Natural killer cell (primary cell): Measurements from ENCODE around the gene ASPSCR1. TPM values are rescaled to one million over a fixed set of nuclear protein-coding genes. Genes with fewer than 3 reads are reported as not detected.

Source experiments
- ATAC-seq, 3 donors: fragments of 150-1000 bp in 2 of 3; fragments of 200-7000 bp in 1 of 3; cut with Tn5 transposase; 1 replicate in 1 of 3; 2 replicates in 2 of 3; pipeline ENCODE4 v1.10.0; 2021; ENCODE audit warnings: mild to moderate bottlenecking in 2 of 3, moderate library complexity in 2 of 3
- DNase-seq, 2 donors: peaks; one replicate each; pipeline versions ENCODE4 v3.0.0 to v3.0.0-alpha.2; 2013 to 2021; ENCODE audit warnings: mixed read lengths in 1 of 2
- H3K27ac ChIP-seq: one replicate; pipeline ENCODE4 v1.5.1; 2013; ENCODE audit warnings: mild to moderate bottlenecking, low read length
- H3K27me3 ChIP-seq: one replicate; pipeline ENCODE4 v1.6.1; 2013; ENCODE audit warnings: low read length; ENCODE audit not compliant: control insufficient read depth, insufficient read depth
- H3K36me3 ChIP-seq: one replicate; pipeline ENCODE4 v1.6.1; 2013; ENCODE audit warnings: low read length; ENCODE audit not compliant: control insufficient read depth, insufficient read depth
- H3K4me1 ChIP-seq: one replicate; pipeline ENCODE4 v1.6.1; 2013; ENCODE audit warnings: low read length; ENCODE audit not compliant: control insufficient read depth, insufficient read depth
- H3K4me3 ChIP-seq: one replicate; pipeline ENCODE4 v1.5.1; 2013; ENCODE audit warnings: low read length
- H3K9me3 ChIP-seq: one replicate; pipeline ENCODE4 v1.6.1; 2013; ENCODE audit warnings: low read length; ENCODE audit not compliant: control insufficient read depth, insufficient read depth
- H3K27ac Mint-ChIP-seq, 2 donors: one replicate each; pipeline ENCODE4 v1.8.0; 2022; ENCODE audit warnings: mild to moderate bottlenecking in 2 of 2, mixed read lengths in 2 of 2, moderate library complexity in 1 of 2
- H3K27me3 Mint-ChIP-seq, 2 donors: one replicate each; pipeline ENCODE4 v1.8.0; 2022; ENCODE audit warnings: low read depth in 2 of 2, mixed read lengths in 2 of 2
- H3K36me3 Mint-ChIP-seq: one replicate; pipeline ENCODE4 v1.8.0; 2022; ENCODE audit warnings: mixed read lengths
- H3K4me1 Mint-ChIP-seq, 2 donors: one replicate each; pipeline ENCODE4 v1.8.0; 2022; ENCODE audit warnings: mixed read lengths in 2 of 2
- H3K4me3 Mint-ChIP-seq: one replicate; pipeline ENCODE4 v1.8.0; 2022; ENCODE audit warnings: mild to moderate bottlenecking, moderate library complexity, mixed read lengths
- H3K9me3 Mint-ChIP-seq, 2 donors: one replicate each; pipeline ENCODE4 v1.8.0; 2022; ENCODE audit warnings: mixed read lengths in 2 of 2
- WGBS: methylation state at CpG from one replicate; pipeline ENCODE4 v1.1.7; 2013; ENCODE audit warnings: missing lambda C conversion rate; ENCODE audit not compliant: insufficient coverage; 5-methylcytosine and 5-hydroxymethylcytosine counted together
- intact Hi-C: fragments of 100-400 bp; cut with micrococcal nuclease; formaldehyde crosslinking; loops from one replicate; pipeline ENCODE4 v1.14.2; 2022
- total RNA-seq, 4 donors: library from RNA; stranded (reverse); fragments of 120-200 nt in 1 of 4; gene quantifications; one replicate each; pipeline versions ENCODE4 v1.2.3 to v1.2.4, GENCODE V29; 2013 to 2022
- TF ChIP-seq, protein P1 (sequence below): fragments of 200-600 bp; IDR thresholded peaks from one replicate; pipeline ENCODE4 v1.8.0; 2022; ENCODE audit warnings: antibody characterized with exemption

The ASPSCR1 gene
- total RNA-seq, 3 donors from 2014 or later (not counting 1 experiment from before 2014, with no cell fraction given): 29.7 to 43.5 (median 40.8) TPM

DNA sequence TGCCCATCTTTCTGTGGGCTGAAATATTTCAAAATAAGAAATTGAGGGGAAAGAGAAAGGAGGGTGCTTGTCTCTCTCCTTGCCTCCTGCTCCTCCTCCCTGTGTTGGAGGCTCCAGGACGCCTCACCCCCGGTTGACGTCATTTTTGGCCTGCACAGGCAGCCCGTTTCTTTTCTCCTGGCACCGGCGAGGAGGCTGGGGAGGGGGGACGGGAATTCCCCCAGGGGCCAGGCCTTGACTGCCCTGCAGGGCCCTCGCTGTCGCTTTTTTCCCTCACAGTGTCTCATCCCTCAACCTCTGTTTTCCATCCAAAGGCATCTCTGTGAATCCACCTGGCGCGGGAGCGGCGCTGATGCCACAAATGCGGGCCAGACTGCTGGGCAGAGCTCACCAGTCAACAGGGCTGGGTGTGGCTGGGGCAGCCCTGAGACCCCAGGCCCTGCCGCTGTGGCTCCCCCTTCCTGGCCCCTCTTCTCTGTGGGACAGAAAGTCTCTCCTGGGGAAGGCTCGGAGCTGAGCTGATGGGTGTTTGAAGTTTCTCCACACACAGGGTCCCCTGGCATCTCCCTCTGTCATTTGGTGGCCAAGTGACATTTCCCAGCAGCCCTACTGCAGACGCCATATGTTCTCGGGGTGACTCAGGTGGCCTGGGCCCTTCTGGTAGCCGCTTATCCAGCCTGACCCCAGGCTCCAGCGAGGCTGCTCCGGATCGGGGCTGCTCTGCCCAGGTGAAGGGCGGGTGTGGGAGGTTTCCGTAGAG, 29.2 kb downstream of the ASPSCR1 start:
- no peak for DNase-seq
- Mint-ChIP-seq H3K36me3 (no peaks in the 10 kb centered on the region), H3K27ac (no peak overlapping the region), H3K27me3 (no peaks in the 10 kb centered on the region), H3K4me1 (no peaks in the 10 kb centered on the region), H3K9me3 (no peaks in the 10 kb centered on the region), H3K4me3 (no peak overlapping the region)
- 96% methylated on average over 24 of the region's 24 CpGs for WGBS
- no peak for ATAC-seq
- no peaks in the 10 kb centered on the region for H3K4me1 ChIP-seq
- H3K36me3 ChIP-seq: no peaks in the 10 kb centered on the region
- intact Hi-C loops: no loop called here
- TF ChIP-seq, protein P1, sequence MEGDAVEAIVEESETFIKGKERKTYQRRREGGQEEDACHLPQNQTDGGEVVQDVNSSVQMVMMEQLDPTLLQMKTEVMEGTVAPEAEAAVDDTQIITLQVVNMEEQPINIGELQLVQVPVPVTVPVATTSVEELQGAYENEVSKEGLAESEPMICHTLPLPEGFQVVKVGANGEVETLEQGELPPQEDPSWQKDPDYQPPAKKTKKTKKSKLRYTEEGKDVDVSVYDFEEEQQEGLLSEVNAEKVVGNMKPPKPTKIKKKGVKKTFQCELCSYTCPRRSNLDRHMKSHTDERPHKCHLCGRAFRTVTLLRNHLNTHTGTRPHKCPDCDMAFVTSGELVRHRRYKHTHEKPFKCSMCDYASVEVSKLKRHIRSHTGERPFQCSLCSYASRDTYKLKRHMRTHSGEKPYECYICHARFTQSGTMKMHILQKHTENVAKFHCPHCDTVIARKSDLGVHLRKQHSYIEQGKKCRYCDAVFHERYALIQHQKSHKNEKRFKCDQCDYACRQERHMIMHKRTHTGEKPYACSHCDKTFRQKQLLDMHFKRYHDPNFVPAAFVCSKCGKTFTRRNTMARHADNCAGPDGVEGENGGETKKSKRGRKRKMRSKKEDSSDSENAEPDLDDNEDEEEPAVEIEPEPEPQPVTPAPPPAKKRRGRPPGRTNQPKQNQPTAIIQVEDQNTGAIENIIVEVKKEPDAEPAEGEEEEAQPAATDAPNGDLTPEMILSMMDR: no peak
- no peak overlapping the region for H3K27ac ChIP-seq
- no peaks in the 10 kb centered on the region for H3K27me3 ChIP-seq
- H3K9me3 ChIP-seq: no peaks in the 10 kb centered on the region
- no peak overlapping the region for H3K4me3 ChIP-seq

DNA sequence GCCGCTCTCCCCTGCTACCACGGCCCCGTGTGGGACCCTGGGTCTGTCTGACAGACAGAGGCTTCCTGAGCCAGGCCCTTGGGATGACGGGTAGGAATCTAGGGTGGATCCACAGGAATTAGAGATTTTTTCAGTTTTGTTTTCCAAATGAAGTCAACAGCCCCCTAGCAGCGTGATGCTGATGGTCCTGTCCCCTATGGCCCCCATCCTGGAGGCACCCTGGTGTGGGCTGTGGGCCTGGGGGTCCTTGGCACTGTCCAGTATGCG, 29.7 kb downstream of the ASPSCR1 start:
- TF ChIP-seq, protein P1: no peak
- H3K4me3 Mint-ChIP-seq: no peak overlapping the region

DNA sequence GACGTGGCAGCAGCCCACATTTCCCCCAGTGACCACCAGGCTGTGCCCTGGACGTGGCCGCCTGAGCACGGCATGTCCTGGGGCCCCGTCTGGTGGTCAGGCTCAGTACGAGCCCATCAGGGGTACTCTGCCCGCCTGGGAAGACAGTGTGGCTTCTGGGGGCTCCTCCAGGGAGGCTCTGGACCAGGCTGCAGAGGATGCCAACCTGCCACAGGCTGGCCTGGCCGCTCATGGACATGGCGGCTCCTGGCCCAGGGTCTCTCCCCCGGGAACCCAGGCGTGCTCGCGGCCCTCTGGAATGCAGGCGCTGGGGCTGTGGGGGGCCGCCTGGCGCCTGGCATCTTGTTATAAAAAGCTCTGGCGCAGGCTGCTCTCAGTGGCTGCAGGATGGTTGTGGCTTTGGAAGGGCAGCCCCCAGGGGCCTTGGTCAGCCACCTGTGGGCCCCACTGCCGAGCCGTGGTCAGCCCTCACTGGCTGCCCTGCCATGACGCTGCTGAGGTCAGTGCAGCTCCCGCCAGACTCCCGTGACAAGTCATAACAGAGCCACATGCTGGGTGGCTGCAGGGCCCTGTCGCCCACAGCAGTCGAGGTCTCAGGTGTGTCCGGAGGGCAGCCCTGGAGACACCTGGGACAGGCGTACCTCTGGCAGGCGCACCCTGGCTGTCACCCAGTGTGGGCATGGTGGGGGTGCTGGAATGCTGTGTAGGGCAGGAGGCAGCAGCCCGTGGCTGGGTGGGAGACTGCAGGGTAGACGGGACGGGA, 30.2 kb downstream of the ASPSCR1 start:
- Histone ChIP-seq H3K4me1 (no peaks in the 10 kb centered on the region), H3K4me3 (no peak overlapping the region), H3K27ac (no peak overlapping the region), H3K36me3 (no peaks in the 10 kb centered on the region), H3K27me3 (no peaks in the 10 kb centered on the region), H3K9me3 (no peaks in the 10 kb centered on the region)
- no peaks in the 10 kb centered on the region for H3K36me3 Mint-ChIP-seq
- intact Hi-C loops: no loop called here
- ATAC-seq: no peak
- no peaks in the 10 kb centered on the region for H3K9me3 Mint-ChIP-seq
- no peak overlapping the region for H3K27ac Mint-ChIP-seq
- no peak overlapping the region for H3K4me3 Mint-ChIP-seq
- H3K4me1 Mint-ChIP-seq: no peaks in the 10 kb centered on the region
- DNase-seq: no peak
- TF ChIP-seq, protein P1: no peak
- WGBS: 84% methylated on average over 30 of the region's 30 CpGs
- no peaks in the 10 kb centered on the region for H3K27me3 Mint-ChIP-seq

More for the DNA sequence above, 29.7 kb downstream of the ASPSCR1 start:
- H3K27ac Mint-ChIP-seq: no peak overlapping the region
- Histone ChIP-seq H3K4me1 (no peaks in the 10 kb centered on the region), H3K4me3 (no peak overlapping the region), H3K36me3 (no peaks in the 10 kb centered on the region), H3K27me3 (no peaks in the 10 kb centered on the region), H3K9me3 (no peaks in the 10 kb centered on the region), H3K27ac (no peak overlapping the region)
- no peak for DNase-seq
- H3K27me3 Mint-ChIP-seq: no peaks in the 10 kb centered on the region
- intact Hi-C loops: no loop called here
- ATAC-seq: no peak
- H3K36me3 Mint-ChIP-seq: no peaks in the 10 kb centered on the region
- no peaks in the 10 kb centered on the region for H3K4me1 Mint-ChIP-seq
- 91% methylated on average over 6 of the region's 6 CpGs for WGBS
- H3K9me3 Mint-ChIP-seq: no peaks in the 10 kb centered on the region
